ENCODE data around the gene TCF19.

Gene TCF19

GRCh38 chr6:31210123-31210522 is 51.7 kb downstream of the TCF19 start:
- no peak for DNase-seq (ENCODE audit: low spot score)

DNA sequence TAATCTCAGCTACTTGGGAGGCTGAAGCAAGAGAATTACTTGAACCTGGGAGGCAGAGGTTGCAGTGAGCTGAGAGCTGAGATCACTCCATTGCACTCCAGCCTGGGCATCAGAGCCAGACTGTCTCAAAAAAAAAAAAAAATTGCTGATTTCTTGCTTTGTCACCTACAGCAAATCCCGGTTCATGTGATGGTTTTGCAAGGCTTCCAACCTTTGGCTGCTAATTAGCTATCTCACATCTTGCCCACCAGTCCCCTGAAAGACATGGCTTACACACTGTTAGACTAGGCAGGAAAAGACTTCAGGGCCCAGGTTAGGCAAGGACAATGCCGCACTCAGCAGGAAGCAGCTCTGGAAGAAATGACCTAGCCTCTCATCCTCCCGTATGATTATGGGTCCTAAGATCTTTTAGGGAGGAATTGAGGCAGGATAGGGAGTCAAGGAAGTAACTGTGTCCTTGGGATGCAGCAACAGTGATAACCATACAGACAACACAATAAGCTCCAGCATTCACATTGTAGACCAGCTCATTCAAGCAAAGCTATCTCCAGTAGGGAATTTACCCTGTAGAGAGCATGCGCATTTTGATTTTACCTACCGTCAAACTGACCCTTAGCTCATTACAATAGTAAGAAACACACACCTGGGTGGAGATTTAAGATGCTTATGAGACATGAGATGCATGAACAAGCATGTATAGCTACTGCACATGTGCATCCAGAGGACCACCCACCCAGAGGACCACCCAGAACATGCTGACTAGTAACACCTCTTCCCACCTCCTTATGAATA is 52.5 kb downstream of the TCF19 start:
- no peak for DNase-seq (ENCODE audit: low spot score)

Data from CD4-positive, alpha-beta T cell treated with Interleukin-6 at 100 ng/mL for 8 hours (primary cell).